ENCODE measurements around the gene BLOC1S3.

The BLOC1S3 gene

DNA sequence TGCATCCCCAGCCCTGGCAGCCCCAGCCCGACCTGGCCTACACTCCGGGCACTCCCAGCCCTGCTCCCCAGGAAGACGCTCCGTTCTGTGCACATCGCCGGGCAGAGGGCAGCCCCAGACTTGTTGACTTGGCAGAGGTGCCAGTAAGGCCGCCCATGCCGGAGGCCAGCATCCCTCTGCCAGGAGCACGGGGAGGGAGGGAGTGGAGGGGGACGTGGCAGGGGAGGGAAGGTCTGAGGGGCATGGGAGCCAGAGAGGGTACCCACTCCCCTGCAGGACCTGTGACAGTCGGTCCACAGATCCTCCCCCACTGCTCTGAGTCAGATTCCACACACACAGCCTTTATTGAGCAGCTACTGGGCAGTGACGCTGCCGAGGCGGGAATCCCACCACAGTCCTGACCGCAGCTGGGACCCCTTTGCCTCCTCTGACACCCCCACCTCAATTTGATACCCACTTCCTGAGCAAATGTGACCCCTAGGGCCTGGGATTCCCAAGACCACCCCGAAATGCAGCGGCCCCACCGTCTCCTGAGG is 15.9 kb upstream of the BLOC1S3 start:
- no peak for DNase-seq

DNA sequence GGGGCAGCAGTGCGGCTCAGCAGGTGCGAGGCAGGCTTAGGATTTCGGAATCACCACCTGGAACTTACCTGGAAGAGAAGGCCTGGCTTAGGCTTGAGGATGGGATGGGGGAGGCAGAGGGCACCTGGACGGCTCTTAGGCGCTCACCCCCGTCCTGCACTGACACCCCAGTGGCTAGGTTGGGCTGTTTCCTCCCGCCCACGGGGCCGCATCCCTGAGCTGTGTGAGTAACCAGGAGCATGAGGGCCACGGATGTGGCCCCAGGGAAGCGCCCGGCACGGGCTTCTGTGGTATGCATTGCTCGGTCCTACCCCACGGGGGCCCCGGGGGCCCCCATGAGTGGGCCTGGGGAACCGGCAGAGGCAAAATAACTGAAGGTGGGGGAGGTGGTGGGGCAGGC is 15.4 kb upstream of the BLOC1S3 start:
- DNase-seq, result no peak

DNA sequence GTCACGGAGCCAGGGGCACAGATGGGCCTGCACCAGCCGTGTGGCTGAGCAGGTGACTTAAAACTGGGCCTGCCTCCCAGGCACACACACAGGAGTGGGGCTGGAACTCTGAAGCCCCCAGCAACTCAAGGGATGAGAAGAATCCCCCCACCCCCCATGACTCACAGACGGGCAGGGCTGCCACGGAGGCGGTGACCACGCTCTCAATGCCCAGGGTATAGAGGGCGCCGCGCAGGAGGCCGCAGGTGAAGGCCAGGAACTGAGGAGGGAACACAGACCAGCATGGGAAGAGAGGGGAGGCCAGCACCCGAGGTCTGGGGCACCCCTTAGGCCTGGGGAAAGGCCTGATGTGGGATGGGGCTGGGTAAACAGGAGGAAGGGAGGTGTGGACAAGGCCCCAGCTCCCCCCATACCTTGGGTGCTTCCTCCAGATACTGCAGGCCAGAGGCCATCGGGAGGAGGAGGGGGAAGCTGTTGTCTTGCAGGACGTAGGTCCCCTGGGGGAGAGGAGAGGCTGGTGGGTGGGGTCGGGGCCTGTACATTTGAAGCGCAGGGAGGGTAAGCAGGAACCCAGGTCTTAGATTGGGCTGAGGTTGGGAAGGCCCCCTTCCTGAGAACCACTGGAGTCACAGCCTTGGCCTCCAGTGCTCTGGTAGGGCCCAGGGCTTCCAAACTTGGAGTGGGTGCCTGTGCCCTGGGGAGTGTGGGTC is 14.7 kb upstream of the BLOC1S3 start:
- DNase-seq, result no peak

DNA sequence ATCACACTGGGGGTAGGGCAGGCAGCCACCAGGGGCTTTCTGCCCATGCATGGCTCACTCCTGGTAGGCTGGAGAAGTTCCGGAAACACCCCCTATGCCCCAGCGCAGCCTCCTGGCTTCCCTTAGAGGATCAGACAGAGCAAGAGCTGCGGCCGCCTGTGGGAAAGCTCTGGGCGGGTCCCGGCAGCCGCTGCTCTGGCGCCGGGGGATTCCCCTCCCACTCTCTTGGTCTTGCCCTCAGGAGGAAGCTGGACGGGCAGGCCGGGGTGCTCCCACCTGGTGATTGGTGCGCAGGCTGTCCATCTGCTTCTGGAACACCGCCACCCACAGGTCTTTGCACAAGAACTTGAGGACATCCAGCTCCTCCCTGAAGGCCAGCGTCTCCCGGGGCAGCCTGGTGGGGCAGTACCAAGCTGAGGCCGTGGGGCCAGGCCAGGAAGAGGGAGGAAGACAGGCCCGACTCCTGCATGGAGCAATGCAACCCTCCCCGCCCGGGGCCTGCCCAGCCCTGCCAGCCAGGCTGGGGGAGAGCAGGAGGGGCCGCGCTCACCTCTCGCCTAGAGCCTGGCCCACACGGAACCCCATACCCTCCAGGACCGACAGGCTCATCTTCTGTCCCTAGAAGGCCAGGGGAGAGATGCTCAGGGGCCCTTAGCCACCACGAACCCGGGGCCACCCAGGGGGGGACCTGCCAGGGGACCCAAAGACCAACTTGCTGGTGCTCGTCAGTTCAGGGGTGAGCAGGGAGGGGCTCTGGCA is 13.8 kb upstream of the BLOC1S3 start:
- DNase-seq, result no peak

DNA sequence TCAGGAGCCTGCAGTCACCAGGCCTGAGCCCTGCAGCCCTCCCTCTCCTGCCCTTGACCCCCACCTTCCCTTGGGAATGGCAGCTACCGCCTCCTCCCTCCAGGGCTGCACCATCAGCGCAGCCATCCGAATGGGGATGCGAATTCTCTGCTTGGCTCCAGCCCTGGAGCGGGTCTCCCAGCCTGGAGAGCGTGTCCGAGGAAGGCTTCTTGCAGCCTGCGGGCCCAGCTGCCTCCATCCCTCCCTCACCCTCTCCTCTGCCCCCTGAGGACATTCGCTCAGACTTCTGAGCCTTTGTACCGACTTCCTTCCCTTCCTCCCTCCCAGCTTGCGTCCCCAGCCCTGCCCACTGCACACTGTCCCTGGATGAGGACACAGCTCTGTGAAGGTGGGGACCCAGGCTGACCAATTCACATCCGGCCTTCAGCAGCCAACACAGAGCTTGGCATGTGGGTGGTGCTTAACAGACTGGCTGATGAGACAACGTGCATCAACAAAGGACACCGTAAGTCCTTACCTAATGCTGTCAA is 11.8 kb upstream of the BLOC1S3 start:
- DNase-seq, result peak; percentile 63

- DNase-seq, result no peak
These were observed 9.7 kb upstream of the BLOC1S3 start for GRCh38 chr19:45168767-45169351.

- DNase-seq, result no peak
These were observed 9.0 kb upstream of the BLOC1S3 start for GRCh38 chr19:45169602-45170001.

DNA sequence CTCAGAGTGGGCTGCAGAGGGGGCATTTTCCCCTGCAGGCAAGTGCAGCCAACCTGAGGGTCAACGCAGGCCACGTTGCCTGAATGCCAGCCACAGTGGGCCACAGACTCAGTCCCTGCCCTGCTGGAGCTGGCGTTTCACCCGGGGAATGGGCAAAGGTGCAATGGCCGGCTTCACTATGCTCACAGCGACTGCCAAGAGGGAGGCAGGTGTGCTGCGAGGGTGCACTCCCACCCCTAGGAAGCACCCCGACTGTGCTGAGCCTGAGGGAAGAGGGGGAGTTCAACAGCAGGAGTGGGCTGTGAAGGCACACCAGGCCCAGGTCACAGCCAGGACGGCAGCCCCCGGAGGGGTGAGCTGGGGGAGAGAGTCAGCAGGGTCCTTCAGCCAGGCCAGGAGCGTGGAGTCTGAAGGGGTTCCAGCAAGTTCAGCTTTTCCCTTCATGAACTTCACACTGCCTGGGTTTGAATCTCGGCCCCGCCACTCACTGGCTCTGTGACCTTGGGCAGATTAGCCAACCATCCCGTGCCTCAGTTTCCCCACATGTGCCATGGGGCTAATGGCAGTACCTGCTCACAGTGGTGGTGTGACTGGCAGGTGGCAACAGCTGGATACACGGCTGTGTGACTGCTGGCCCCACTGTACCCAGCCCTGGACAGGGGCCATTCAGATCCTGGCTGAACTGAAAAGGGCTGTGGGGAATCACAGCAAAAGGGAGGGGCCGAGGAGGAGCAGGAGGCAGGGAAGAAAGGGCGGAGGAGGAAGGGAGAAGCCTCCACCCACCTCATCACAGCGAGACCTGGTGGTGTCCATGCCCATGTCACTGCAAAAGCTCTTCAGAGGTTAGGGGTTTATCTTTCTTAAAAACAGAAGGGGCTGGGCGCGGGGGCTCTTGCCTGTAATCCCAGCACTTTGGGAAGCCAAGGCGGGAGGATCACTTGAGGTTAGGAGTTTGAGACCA is 8.2 kb upstream of the BLOC1S3 start:
- no peak for DNase-seq

DNA sequence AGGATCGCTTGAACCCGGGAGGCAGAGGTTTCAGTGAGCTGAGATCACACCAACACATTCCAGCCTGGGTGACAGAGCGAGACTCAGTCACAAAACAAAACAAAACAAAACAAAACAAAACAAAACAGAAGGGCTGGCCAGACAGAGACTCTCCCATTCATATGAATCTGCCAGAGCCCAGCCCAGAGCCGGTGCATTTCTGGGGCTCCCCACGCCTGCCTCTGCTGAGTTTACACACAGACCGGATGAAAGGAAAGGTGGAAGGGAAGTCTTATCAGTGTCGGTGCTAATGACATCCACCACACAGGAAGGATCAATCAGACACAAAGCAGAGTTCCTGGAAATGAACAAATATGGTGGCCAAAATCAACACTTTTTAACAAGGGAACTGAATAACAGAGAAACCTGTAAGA is 7.4 kb upstream of the BLOC1S3 start:
- DNase-seq, result no peak

GRCh38 chr19:45172173-45172572 is 6.4 kb upstream of the BLOC1S3 start:
- no peak for DNase-seq

DNA sequence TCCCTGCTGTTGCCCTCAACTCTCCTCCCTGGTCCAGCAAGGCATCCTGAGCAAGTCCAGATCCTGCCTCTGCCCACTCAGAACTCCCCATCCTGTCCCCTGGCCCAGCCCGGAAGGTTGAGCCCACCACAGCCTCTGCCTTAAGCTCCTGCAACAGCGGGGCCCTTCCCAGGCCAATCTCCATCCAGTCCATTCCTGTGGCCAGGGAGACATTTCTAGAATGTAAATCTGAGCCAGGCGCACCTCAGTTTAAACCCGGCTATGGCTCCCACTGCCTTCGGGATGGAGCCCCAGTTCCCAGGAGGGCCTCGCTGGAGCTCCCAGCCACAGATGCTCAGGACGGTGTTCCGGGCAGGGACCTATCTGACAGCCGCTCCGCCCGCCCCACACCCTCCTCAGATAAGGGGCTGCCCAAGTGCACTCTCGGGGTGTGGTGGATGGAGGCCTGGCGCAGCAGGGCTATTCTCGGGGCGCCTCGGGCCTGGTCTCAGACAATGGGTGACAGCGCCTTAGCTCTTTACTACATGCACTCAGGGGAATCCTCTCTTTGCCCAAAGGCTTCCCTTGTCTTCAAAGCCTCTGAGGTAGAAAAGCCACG is 5.9 kb upstream of the BLOC1S3 start:
- DNase-seq, result no peak

DNA sequence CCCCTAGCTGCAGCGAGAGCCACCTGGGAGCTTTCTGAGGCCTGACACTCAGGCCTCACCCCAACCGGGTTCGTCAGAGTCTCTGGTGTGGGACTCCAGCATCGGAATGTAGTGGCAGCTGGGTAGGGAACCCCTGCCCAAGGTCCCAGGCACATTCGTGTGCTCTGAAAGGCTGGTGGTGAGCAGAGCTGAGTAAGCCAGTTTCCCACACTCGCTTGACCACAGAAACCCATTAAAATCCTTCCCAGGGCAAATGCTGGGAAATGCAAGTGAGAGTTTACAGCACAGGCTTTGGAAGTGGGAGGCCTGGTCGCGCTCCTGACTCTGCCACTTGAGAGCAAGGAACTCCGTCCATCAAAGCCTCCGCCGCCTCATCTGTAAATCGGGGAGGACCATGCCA is 4.8 kb upstream of the BLOC1S3 start:
- no peak for DNase-seq

DNA sequence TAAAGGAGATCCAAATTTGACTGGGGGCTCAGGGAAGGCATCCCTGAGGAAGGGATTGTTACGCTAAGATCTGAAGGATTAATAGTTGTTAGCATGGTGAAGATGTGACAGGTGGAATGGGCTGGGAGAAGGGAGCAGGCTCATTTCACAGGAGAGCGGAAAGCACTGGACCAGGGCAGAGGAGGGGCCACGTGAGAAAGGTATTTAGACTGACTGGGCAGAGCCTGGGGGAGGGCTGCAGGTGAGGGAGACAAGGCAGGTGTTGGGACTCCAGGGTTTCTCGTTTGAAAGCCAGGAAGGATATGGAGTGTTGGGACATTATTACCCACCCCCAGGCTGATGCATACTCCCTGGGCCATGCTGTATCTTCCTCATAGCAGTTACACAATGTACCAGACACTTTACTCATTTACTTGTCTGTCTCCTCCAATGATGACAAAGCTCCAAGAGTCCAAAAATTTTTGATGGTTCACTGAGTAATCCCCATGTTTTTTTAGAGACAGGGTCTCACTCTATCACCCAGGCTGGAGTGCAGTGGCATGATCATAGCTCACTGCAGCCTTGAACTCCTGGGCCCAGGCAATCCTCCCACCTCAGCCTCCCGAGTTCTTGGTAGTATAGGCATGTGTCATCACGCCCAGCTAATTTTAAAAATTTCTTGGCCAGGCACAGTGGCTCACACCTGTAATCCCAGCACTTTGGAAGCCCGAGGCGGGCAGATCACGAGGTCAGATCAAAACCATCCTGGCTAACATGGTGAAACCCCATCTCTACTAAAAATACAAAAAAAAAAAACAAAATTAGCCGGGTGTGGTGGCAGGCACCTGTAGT is 2.9 kb upstream of the BLOC1S3 start:
- DNase-seq, result no peak

GRCh38 chr19:45177817-45178261 is 745 bp upstream of the BLOC1S3 start, which contains the start of gene TRAPPC6A:
TRAPPC6A (minus strand) TSS chr19:45178237; CDS start chr19:45178218, 19 bp downstream.
- no peak for DNase-seq

GRCh38 chr19:45179072-45179891 is 698 bp downstream of the BLOC1S3 start:
- no peak for DNase-seq

- DNase-seq, result no peak
These were observed 1.3 kb downstream of the BLOC1S3 start for GRCh38 chr19:45179892-45180370.

- no peak for DNase-seq
These were observed 2.4 kb downstream of the BLOC1S3 start for GRCh38 chr19:45180936-45181335.

- no peak for DNase-seq
These were observed 4.2 kb downstream of the BLOC1S3 start for GRCh38 chr19:45182758-45183157.

DNA sequence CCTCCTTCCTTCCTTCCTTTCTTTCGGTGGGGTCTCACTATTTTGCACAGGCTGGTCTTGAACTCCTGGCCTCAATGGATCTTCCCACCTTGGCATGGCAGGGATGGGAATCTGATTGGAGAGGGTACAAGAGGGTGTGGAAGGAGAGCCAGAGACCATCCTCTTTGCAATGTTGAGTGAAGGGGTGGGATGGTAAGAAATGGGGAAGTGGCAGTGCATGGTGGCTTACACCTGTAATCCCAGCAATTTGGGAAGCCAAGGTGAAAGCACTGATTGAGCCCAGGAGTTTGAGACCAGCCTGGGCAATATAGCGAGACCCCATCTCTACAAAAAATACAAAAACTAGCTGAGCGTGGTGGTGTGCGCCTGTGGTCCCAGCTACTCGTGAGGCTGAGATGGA is 5.5 kb downstream of the BLOC1S3 start:
- DNase-seq, result no peak

Data from retina (tissue), 1 donor.